Right lobe of liver (tissue), 4 donors: ENCODE measurements around the gene MAPK8IP3.

Experiments
- CTCF ChIP-seq, 4 donors: fragments of 200-600 bp in 3 of 4; fragments of 450-650 bp in 1 of 4; IDR thresholded peaks; one replicate each; pipeline versions ENCODE4 v1.5.1 to v1.8.0; 2016 to 2022; ENCODE audit warnings: antibody characterized with exemption in 4 of 4, mild to moderate bottlenecking in 2 of 4
- POLR2A ChIP-seq: fragments of 450-650 bp; IDR thresholded peaks from one replicate; pipeline ENCODE4 v1.6.1; 2017; ENCODE audit warnings: antibody characterized with exemption, mild to moderate bottlenecking
- donor health status: DM: no; HTN: no; CAD: no.
- donor health status: DM: no; HTN: no; CAD: no.
- donor health status: DM: no; HTN: yes; CAD: no.

GRCh38 chr16:1740234-1740633 lies 34.2 kb downstream of the MAPK8IP3 start:
- TF ChIP-seq CTCF (IDR thresholded peaks at IDR 0.05): no peak
- no peak for TF ChIP-seq POLR2A
